Measurements from ENCODE around the gene MPC1L. TPM values are rescaled to one million over a fixed set of nuclear protein-coding genes. Genes with fewer than 3 reads are reported as not detected.

The MPC1L gene
- total and polyA plus RNA-seq, 8 donors = not detected

DNA sequence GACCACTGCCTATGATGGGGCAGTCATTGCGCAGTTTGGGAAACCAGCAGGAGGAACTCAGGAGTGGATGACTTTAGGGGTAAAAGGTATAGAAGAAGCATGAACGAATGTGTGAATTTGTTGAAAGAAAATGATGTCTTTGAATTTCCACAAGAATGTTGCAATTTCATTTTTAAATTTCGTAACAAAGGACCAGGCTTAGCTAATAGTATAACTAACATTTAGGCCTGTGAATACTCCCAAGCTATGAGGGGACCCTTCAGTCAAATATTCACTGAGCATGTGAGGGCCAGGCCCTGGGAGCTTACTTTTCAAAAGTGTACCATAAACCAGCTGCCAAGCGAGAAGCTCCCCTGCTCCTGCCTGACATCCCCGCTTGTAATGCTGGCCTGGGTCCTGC lies 5.3 kb downstream of the MPC1L start:
- Histone ChIP-seq H3K27me3 (peaks cover 0 to 4% of the 10 kb centered on the region in 2 donors), H3K4me1 (no peaks in the 10 kb centered on the region), H3K4me3 (no peak overlapping the region), H3K27ac (no peak overlapping the region), H3K9me3 (no peaks in the 10 kb centered on the region), H3K36me3 (peaks cover 0 to 66% of the 10 kb centered on the region in 2 donors)
- intact Hi-C loops (cut with DNase I) = no loop called here
- no peak for DNase-seq
- ATAC-seq = no peak
- TF ChIP-seq, protein P1, sequence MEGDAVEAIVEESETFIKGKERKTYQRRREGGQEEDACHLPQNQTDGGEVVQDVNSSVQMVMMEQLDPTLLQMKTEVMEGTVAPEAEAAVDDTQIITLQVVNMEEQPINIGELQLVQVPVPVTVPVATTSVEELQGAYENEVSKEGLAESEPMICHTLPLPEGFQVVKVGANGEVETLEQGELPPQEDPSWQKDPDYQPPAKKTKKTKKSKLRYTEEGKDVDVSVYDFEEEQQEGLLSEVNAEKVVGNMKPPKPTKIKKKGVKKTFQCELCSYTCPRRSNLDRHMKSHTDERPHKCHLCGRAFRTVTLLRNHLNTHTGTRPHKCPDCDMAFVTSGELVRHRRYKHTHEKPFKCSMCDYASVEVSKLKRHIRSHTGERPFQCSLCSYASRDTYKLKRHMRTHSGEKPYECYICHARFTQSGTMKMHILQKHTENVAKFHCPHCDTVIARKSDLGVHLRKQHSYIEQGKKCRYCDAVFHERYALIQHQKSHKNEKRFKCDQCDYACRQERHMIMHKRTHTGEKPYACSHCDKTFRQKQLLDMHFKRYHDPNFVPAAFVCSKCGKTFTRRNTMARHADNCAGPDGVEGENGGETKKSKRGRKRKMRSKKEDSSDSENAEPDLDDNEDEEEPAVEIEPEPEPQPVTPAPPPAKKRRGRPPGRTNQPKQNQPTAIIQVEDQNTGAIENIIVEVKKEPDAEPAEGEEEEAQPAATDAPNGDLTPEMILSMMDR (IDR thresholded peaks at IDR 0.05) = no peak

DNA sequence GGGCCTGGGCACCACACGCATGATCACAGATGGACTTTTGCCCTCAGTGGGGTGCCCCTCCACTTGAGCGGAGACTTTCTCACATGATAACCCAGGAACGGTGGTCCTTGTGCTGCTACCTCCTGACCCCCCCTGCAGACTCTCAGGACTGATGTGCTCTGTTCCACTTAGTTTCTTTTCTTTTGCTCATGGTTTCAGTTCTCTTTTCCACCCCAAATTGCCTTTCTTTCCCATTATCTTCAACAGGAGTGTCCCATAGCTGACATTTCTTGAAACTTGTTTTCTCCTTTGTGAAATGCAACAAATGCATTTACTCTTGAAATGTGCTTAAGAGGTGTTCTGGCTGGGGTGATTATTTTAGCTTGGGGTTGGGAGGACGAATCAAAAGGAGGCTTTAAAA lies 9.0 kb downstream of the MPC1L start:
- intact Hi-C loops (cut with DNase I) = no loop called here
- TF ChIP-seq, protein P1 (IDR thresholded peaks at IDR 0.05) = no peak
- Histone ChIP-seq H3K9me3 (no peaks in the 10 kb centered on the region), H3K4me3 (no peak overlapping the region), H3K36me3 (peaks cover 0 to 98% of the 10 kb centered on the region in 2 donors), H3K4me1 (no peaks in the 10 kb centered on the region), H3K27ac (no peak overlapping the region), H3K27me3 (no peaks in the 10 kb centered on the region)
- no peak for DNase-seq
- no peak for ATAC-seq

DNA sequence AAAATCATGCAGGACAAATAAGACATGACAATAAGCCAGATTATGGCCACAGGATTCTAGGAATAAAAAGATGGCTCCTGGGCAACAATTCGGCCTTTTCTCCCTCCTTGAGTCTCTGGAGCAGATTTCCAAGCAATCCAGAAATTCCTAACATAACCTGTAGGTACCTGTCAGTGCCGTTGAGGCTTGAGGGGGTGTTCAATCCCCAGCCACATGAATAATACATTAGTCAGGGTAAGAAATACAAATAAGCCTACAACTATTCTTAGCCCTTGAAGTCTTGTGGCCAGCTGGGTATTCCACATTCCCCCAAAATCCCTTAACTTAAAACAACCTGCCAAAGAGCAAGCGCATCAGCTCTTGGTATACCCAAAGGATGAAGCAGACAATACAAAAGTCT lies 14.5 kb downstream of the MPC1L start:
- no peak for DNase-seq
- no peak for ATAC-seq
- Histone ChIP-seq H3K27me3 (peaks cover 0 to 7% of the 10 kb centered on the region in 2 donors), H3K9me3 (no peaks in the 10 kb centered on the region), H3K36me3 (peaks cover 0 to 66% of the 10 kb centered on the region in 2 donors), H3K27ac (no peak overlapping the region), H3K4me3 (no peak overlapping the region), H3K4me1 (peaks cover 0 to 15% of the 10 kb centered on the region in 2 donors)
- intact Hi-C loops (cut with DNase I) = no loop called here
- TF ChIP-seq, protein P1 (IDR thresholded peaks at IDR 0.05) = no peak

DNA sequence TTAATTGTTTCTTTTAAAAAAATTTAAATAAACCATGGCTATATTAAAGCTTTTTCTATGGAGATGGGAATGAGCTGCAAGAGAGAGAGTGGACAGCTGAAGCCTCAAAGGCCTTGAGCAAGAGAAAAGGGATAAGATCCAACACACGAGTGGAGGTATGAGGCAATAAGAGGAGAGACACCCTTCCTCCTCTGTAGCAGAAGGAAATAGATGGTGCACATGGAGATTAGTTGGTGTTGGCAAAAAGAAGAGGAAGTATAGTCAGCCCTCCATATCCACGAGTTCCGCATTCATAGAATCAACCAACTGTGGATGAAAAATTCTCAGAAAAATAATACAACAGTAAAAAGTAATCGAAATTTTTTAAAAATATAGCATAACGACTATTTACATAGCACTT lies 20.9 kb downstream of the MPC1L start:
- peak overlapping the region; percentile 71 to 89 for H3K27ac ChIP-seq
- TF ChIP-seq, protein P1 (IDR thresholded peaks at IDR 0.05) = no peak
- peaks cover 0 to 5% of the 10 kb centered on the region in 2 donors for H3K36me3 ChIP-seq
- intact Hi-C loops (cut with DNase I) = no loop called here
- peaks cover 0 to 6% of the 10 kb centered on the region in 2 donors for H3K27me3 ChIP-seq
- peaks cover 10 to 37% of the 10 kb centered on the region in 2 donors for H3K4me1 ChIP-seq
- H3K4me3 ChIP-seq = peak overlapping the region; percentile 7 to 73
- H3K9me3 ChIP-seq = no peaks in the 10 kb centered on the region
- ATAC-seq = peak; percentile 33
- peak in 1 of 4 donors; percentile 19 for DNase-seq

DNA sequence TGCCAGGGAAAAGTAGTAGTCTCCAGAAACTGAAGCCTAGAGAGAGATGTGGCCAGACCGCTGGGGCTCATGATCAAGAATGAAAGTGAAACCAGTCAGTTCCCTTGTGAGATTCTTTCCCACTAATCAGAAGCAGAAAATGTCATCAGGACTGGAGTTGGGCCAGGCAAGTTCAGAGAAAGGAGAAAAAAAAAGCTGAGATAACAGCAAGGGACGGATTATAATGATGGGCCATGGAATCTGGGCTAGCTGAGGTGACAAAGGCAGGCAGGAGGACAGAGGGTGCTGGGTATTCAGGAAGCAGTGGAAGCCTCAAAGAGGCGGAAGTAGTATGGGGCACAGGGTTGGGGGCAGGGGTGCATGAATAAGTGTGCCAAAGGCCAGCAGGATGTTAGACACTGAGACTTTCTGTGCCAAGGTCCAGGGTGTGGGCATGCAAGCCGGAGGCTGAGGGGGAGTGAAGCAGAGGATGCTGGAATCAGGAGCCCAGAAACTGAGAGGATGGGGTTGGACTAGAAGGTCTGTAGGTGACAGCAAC lies 21.7 kb downstream of the MPC1L start:
- H3K27me3 ChIP-seq = no peaks in the 10 kb centered on the region
- peak overlapping the region; percentile 7 to 73 for H3K4me3 ChIP-seq
- peak; percentile 50 for ATAC-seq
- TF ChIP-seq, protein P1 (IDR thresholded peaks at IDR 0.05) = no peak
- H3K36me3 ChIP-seq = peaks cover 0 to under 1% of the 10 kb centered on the region in 2 donors
- H3K4me1 ChIP-seq = peaks cover 10 to 37% of the 10 kb centered on the region in 2 donors
- intact Hi-C loops (cut with DNase I) = no loop called here
- H3K9me3 ChIP-seq = no peaks in the 10 kb centered on the region
- DNase-seq = peak in 2 of 4 donors; percentile 64
- peak overlapping the region; percentile 71 to 89 for H3K27ac ChIP-seq
